Measurements from ENCODE around the gene ANKRD44.

The ANKRD44 gene

DNA sequence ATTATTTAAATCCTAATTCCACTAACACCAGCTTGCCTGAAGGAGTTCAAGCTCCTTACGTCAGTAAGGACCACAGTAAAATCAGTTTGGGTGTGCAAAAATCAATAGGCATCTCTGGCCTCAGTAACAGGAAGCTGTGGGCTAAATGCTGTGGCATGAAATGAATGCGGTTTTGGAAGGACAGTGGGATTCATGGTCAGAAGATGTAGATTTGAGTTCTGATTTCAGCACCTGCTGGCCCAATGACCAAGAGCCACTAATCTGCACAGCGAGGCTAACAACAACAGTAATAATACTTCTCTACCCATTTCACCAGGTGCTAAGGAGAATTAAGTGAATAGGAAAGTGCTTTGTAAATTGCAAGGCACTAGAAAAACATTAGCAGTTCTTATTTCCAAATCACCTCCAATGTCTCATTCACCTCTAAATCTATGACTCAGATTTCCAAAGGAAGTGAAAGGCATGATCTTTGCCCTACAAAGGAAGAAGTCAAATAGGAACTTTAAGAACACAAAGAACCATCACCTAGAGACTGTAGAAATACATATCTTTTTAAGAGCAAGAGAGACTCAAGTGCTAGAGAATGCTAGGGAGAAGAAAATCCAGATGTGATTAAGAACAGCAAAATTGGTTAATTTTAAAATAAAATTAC lies 172.6 kb downstream of the ANKRD44 start:
- no peak for DNase-seq

GRCh38 chr2:197137231-197137630 lies 173.3 kb downstream of the ANKRD44 start:
- DNase-seq: no peak

DNA sequence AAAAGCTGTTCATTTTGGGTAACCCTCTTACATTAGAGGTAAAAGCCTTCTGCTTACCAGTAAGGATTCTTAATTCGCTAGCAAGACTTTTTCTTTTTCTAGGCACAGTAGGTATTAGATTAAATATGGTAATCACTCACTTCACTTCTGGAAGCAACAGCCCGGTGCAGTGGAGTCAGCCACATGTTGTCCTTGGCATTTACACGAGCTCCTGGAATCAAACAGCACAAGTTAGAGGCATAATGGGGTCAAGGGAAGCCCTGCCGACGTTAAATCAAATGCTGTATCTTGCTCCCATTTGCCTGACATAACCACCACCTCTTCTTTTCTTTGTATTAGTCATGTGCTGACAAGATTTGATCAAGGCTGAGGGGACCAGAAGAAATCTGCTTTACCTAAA lies 174.1 kb downstream of the ANKRD44 start:
- DNase-seq: no peak

GRCh38 chr2:197135806-197136205 lies 174.8 kb downstream of the ANKRD44 start:
- no peak for DNase-seq

GRCh38 chr2:197134206-197134605 lies 176.4 kb downstream of the ANKRD44 start:
- no peak for DNase-seq

GRCh38 chr2:197131558-197131855 lies 179.1 kb downstream of the ANKRD44 start:
- DNase-seq: no peak

DNA sequence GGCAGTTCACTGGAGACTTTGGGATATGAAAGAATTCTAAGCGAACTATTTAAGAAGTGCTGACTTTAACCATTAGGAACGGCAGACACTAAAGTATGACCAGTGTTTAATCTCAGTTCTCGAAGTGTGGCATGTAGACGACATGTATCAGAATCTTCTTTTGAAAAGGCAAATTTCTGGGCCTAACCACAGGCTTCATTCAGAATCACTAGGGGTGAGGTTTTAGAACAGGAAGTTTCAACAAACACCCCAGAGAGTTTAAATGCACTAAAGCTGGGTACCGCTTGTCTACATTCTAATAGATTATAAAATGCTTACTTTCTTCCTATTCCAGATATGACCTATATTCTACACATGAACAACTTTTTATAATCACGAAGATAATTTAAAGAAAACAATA lies 180.3 kb downstream of the ANKRD44 start:
- no peak for DNase-seq

- DNase-seq: no peak
Observed at GRCh38 chr2:197128897-197129296, 181.7 kb downstream of the ANKRD44 start.

- DNase-seq: no peak
Observed at GRCh38 chr2:197128126-197128525, 182.5 kb downstream of the ANKRD44 start.

- DNase-seq: no peak
Observed at GRCh38 chr2:197126630-197127352, 183.8 kb downstream of the ANKRD44 start.

DNA sequence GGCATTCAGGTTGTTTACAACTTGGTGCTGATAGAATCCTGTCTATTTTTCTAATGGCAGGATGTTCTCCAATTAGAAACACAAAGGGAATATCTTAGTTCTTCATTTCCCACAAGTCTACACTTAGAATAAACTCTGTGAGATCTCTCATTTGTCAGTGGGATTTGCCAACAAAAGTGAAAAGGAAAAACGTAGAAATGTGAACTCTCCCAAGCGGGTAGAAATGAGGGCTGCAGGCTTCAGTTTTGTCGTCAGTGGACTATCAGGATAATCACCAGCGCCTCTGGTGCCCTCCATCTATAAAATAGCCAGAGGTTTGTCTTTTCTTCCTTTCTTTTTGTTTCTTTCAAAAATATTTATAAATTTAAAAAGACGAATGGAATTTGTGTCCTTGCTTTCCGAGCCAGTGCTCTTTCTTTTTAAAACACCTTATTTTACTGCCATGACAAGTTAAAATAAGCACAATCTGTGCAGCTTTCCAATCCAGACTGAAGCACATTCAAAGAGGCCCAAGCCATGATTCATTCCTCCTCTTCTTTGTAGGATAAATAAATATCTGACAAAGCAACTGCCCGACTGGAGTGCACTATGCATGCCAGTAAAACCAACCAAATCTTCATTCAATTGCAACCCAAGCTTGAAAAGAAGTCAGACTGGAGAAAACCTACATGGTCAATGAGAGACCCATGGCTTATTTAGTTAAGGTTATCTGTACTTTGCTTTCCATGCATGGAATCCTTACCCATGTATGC lies 185.8 kb downstream of the ANKRD44 start:
- DNase-seq: no peak

DNA sequence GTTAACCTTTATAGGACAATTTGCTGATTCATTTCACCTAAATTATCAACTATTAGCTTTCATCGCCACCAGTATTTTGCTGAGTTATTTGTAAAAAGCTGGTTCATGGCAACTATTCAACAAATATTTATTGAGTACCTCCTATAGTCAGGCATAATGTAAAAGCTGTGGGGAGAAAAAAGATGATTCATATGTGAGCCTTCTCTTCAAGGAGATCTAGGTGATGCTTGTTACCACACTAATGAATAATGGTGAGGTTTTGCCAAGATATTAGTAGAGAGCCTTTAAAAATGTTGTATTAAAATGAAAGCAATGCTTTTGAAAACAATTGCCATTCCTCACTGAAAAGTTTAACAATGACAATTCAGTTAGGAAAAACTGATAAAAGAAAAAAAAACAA lies 187.8 kb downstream of the ANKRD44 start:
- DNase-seq: no peak

GRCh38 chr2:197121756-197122385 lies 188.7 kb downstream of the ANKRD44 start:
- DNase-seq: no peak

GRCh38 chr2:197121255-197121654 lies 189.3 kb downstream of the ANKRD44 start:
- DNase-seq: no peak

DNA sequence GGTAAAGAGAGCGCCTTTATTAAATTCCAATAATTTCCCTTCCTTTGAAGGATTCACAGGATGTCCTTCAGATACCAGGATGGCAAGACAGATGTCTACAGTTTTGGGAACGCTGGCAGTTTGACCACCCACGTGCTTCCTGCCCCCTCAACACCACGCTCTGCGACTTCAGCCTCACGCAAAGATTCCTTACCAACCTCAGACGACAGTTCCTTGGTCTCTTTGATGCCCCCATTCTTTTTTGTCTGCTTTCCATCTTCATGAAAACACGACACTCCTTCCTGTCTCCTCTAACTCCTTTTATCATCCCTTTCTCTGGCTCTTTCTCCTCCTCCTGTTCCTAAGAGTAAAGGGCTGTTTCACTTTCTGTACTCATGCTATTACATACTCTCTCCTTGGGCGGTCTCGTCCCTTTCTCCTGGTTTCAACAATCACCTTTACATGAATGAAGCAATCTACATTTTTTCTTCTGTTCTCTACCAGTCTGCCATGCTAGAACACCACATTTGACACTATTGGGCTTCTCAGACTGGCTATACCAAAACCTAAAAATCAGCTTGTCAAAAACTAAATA lies 194.2 kb downstream of the ANKRD44 start:
- DNase-seq: no peak

- no peak for DNase-seq
Observed at GRCh38 chr2:197115325-197115724, 195.3 kb downstream of the ANKRD44 start.

- DNase-seq: no peak
Observed at GRCh38 chr2:197113275-197113711, 197.3 kb downstream of the ANKRD44 start.

GRCh38 chr2:197109326-197109725 lies 201.3 kb downstream of the ANKRD44 start:
- no peak for DNase-seq

- no peak for DNase-seq
Observed at GRCh38 chr2:197108758-197109157, 201.8 kb downstream of the ANKRD44 start.

- DNase-seq: no peak
Observed at GRCh38 chr2:197107291-197108269, 203.0 kb downstream of the ANKRD44 start.

- no peak for DNase-seq
Observed at GRCh38 chr2:197103363-197103762, 207.2 kb downstream of the ANKRD44 start.

DNA sequence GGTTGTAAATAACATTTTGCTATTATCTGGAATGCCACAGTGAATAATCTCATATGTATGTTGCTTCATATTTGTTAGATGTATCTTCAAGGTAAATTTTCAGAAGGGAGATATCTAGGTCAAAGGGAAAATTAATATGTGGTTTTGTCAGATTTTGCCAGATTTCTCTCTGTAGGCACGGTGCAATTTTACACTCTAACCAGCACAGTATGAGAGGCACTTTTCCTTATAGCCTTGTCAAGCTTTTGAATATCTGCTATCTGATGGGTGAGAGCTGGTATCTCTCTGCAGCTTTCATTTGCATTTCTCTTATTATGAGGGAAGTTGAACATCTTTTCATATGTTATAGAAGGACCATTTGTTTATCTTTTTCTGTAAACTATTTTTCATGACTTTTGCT lies 208.3 kb downstream of the ANKRD44 start:
- DNase-seq: no peak

Data from T-helper 9 cell (primary cell).